COLO668 (cell line): ENCODE results near the gene RHD.
A peak's percentile ranks its signal among the peaks of the same experiment; 100 is the strongest.
"Not testable (repeated sequence)": the region's sequence is repeated elsewhere in the genome, so short reads cannot be mapped to it uniquely, and the experiment has no call there.

Experiments
- DNase-seq: peaks from one replicate; lab custom pipeline; 2025; ENCODE audit not compliant: unreplicated experiment; lab: John Stamatoyannopoulos, UW

The RHD gene

GRCh38 chr1:25256578-25256965 is 15.7 kb upstream of the RHD start:
- DNase-seq, result no peak

- no peak for DNase-seq
These were observed 15.1 kb upstream of the RHD start for GRCh38 chr1:25257196-25257595.

GRCh38 chr1:25259813-25260212 is 12.5 kb upstream of the RHD start:
- DNase-seq, result not testable (repeated sequence)

- DNase-seq, result not testable (repeated sequence)
These were observed 12.0 kb upstream of the RHD start for GRCh38 chr1:25260336-25260735.

DNA sequence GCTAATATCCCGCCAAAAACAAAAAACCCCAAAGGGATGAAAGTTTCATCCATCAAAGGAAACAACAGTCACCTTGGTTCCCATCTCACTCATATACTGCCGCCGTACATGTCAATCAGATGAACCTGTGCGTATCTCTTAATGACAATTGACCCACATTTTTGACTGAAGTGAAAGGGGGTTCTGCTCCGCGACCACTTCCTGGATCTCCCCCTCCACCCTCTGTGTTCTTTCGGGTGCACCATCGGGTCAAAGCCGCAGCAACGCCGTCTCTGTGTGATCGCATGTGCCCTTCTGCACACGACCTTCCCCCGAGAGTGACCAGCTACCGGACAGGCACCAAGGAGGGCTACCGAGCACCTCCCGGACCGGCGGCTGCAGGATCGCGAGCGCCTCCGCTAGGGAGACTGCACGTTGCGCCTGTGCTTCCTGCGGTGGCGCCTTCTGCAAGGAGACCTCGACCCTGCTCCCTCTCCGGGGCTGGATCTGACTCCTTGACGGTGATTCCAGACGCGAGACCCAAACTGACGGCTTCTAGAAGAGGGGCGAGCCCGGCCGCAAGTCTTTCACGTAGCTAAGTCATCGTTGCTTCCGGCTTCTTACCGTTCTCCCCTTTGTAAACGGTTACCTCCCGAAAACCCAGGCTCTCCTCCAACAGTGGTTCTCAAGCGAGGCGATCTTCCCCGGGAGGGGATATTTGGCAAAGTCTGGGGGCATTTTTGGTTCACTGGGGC is 5.6 kb upstream of the RHD start:
- DNase-seq, result not testable (repeated sequence)

DNA sequence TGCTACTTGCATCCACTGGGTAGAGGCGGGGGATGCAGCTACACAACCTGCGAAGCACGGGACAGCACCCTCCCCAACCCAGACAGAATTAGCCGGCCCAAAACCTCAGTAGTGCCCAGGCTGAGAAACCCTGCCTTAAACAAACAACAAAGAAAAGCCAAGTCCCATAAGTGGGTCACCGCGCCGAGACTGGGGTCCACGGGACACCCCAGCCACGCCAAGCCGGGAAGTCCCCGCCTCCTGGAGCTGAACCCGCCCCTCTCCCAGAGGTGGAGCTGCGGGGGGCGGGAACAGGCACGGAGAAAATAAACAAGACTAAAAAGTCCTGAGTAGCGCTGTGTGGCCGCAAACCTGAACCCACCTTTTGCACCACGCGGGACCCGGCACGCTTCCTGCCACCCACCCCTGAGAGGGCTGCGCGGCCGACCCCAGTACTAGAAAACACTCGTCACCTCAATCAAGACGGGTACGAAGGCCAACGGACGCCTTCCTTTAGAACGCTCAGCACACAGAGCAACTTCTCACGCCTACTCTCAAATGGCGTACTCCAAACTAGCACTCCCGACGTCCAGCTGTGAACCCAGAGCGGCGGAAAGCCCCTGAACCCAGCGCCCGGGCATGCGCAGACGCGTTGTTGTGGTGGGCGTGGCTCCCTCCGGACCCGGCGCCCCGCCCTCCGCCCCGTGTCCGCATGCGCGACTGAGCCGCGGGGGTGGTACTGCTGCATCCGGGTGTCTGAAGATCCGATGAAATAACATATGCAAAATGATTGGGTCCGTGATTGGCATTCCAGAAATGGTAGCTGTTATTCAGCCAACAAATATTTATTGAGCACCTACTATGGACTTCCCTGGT is 4.8 kb upstream of the RHD start:
- peak; percentile 88 for DNase-seq

DNA sequence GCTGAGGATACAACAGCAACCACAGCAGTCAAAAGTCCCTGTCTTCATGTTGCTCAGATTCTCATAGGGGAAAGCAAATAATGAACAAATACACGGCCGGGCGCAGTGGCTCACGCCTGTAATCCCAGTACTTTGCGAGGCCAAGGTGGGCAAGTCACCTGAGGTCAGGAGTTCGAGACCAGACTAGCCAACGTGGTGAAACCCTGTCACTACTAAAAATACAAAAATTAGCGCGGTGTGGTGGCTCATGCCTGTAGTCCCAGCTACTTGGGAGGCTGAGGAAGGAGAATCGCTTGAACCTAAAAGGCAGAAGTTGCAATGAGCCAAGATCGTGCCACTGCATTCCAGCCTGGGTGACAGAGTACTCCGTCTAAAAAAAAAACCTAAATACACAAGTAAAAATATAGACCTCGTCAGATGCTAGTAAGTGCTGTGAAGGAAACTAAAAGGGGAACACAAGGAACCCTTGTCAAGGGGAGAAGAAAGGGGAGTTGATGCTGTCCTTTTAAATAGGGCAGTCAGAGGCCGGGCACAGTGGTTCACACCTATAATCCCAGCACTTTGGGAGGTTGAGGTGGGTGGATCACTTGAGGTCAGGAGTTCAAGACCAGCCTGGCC is 4.1 kb upstream of the RHD start:
- DNase-seq, result not testable (repeated sequence)

DNA sequence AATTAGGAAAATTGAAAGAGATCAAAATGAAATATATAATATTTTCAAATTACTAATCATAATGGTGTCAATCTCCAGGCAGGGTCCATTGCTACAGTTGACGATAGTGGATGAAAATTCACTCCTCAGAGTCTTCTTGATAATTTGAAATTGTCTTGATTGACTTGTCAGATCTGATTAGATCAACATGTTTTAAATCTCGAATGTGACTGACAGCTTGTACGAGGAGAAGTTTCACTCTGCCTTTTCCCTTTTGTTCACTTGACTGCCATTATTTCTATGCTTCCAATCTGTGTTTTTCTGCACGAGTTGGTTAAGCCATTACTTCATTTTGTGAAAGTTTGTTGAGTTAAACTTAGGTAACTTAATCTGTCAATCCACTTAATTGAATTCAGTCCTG is 3.3 kb downstream of the RHD start:
- DNase-seq, result not testable (repeated sequence)

DNA sequence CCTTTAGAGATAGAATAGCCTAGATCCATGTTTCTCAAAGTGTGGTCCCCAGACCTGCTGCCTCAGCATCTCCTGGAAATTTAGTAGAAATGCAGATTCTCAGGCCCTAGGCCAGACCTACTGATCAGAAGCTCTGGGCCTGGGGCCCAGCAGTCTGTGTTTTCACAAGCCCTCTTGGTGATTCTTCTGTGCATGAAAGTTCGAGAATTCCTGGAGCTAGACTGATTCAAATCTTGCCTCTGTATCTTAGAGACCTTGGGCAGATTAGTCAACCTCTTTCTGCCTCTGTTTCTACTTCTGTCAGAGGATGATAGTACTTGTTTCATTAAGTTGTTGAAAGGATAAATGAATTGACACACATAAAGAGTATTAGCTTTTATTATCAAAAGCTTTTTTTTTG is 5.0 kb downstream of the RHD start:
- not testable (repeated sequence) for DNase-seq

DNA sequence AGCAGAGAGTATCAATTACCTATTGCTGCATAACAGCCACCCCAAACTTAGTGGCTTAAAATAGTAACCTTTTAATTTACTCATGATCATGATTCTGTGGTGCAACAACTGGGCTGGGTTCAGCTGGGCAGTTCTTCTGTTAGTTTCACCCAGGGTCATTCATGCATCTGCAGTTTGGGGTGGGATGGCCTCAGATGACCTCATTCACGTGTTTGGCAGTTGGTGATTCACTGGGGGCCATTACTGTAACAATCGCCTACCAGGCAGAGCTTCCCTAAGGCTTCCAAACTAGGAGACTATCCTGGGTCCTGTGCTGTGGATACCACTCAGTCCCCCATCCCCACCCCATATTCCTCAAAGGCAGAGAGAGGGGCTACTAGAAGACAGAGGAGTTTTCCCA is 6.0 kb downstream of the RHD start:
- DNase-seq, result not testable (repeated sequence)

DNA sequence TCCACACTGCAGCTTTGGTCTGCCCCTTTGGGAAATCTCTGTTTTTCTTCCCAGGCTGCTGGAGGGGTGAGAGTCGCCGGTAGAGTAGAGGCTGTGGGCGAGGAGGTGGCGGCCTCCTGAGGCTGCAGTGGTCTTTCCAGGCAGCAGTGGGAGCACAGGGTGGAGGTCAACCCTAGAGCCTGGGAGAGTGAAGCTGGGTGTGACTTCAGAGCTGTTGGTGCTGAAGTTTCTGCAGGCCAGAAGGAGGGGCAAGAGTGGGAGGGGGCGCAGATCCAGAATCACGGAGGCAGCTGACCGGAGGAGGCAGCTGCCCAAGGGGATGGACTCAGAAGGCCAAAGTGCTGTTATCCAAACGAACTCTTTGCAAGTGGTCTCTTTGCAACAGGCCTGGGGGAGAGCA is 6.5 kb downstream of the RHD start:
- not testable (repeated sequence) for DNase-seq

GRCh38 chr1:25279693-25280111 is 7.4 kb downstream of the RHD start:
- DNase-seq, result not testable (repeated sequence)

DNA sequence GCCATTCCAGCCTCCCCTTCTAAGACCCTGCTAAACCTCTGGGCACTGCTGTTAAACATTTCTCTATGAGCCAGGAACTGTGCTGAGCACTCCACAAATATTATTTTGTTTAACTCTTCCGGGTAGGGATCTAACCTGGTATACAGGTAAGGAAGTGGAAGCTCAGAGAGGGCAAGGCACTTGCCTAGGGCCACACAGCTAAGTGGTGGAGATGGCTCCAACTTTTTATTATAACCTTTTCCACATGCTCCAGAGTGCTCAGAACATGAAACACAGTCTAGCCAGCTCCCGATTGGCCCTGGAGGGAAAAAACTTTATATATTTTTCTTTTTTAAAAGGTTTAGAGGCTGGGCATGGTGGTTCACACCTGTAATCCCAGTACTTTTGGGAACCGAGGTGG is 13.6 kb downstream of the RHD start:
- not testable (repeated sequence) for DNase-seq

DNA sequence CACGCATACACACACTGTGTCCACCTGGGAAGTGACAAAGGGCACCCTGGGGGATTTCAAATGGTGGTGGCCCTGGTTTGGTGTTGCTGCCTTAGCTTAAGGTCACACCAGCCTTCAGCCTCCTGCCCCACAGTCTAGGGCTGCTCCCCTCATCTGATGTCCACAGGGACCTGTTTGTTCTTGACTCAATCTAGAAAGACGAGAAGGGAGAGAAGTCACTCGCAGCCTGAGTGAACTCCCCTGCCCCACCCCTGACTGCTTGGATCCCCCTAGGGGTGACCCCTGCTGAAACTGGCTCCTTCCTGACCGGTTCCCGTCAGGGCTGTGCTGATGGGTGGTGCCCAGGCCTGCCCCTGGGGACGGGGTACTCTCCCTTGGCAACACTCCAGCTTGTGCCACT is 14.9 kb downstream of the RHD start:
- not testable (repeated sequence) for DNase-seq

GRCh38 chr1:25288573-25289101 is 16.3 kb downstream of the RHD start:
- DNase-seq, result not testable (repeated sequence)

DNA sequence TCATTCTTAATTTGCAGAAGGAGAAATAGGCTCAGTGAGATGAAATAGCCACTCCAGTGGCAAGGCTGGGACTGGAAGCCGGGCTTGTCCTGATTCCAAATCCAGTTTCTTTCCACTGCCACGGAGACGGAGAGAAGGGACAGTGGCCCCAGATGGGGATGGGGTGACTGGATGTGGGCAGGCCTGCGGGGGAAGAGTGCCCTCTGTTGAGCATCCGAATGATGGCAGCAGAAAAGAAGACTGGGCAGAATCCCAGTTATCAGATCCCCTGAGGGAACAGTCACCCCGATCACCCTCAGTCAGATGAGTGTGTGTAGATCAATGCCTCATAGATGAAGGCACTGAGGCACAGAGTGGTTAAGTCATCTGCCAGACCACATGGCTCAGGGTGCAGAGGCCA is 17.7 kb downstream of the RHD start:
- not testable (repeated sequence) for DNase-seq

GRCh38 chr1:25293426-25293825 is 21.1 kb downstream of the RHD start:
- DNase-seq, result not testable (repeated sequence)

DNA sequence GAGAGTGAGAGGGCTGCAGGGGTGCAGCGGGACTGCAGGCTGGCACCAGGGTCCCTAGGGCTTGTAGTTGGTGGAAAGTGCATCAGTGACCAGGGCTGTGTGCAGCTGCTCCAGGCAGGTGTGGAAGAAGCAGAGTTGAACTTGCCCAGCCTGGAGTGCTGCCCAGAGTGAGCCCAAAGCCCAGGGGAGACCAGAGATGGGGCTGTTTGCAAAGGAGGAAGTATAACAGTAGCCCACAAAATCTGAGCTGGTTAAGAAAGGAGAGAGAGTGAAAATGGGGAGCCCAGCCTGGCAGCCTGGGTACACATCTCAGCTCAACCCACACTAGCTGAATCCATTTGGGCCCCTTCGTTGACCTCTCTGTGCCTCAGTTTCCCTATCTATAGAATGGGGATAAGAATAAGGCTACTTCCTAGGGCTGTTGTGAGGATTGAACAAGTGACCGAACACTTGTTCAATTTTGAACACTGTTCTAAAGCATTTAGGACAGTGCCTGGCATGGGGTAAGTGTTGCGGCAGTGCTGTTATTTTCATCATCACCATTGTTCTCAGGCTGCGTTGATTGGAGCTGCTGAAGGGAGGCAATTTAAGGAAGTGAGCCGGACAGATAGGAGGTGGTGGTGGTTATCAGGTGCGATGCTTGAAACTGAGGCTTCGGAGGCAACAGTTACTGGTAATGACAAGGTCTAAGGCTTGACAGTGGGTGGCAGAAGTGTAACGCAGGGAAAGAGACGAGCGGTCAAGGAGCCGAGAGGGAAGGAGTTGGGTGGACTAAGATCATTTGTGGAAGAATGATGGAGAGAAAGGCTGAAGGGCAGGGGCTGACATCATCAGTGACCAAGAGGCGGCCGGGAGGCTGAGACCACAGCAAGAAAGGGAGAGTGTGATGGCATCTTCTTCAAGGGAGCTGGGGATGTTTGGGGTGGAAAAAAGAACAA is 22.8 kb downstream of the RHD start:
- DNase-seq, result not testable (repeated sequence)

DNA sequence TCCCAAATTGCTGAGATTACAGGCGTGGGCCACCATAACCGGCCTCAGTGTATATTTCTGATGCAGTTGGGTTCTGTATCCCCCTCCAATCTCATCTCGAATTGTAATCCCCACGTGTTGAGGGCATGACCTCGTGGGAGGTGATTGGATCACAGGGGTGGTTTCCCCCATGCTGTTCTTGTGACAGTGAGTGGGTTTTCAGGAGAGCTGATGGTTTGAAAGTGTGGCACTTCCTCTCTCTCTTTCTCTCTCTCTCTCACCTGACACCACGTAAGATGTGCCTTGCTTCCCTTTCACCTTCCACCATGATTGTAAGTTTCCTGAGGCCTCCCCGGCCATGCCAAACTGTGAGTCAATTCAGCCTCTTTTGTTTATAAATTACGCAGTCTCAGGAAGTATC is 24.2 kb downstream of the RHD start:
- DNase-seq, result not testable (repeated sequence)

- DNase-seq, result not testable (repeated sequence)
These were observed 28.4 kb downstream of the RHD start for GRCh38 chr1:25300729-25301128.
